GM18508 (cell line): ENCODE results near the gene CASZ1.

Experiments
- ATAC-seq: cut with Tn5 transposase; IDR thresholded peaks from one replicate; pipeline ENCODE4 v1.9.1; 2021; ENCODE audit warnings: moderate number of reproducible peaks; ENCODE audit not compliant: insufficient read depth, unreplicated experiment

Gene CASZ1

DNA sequence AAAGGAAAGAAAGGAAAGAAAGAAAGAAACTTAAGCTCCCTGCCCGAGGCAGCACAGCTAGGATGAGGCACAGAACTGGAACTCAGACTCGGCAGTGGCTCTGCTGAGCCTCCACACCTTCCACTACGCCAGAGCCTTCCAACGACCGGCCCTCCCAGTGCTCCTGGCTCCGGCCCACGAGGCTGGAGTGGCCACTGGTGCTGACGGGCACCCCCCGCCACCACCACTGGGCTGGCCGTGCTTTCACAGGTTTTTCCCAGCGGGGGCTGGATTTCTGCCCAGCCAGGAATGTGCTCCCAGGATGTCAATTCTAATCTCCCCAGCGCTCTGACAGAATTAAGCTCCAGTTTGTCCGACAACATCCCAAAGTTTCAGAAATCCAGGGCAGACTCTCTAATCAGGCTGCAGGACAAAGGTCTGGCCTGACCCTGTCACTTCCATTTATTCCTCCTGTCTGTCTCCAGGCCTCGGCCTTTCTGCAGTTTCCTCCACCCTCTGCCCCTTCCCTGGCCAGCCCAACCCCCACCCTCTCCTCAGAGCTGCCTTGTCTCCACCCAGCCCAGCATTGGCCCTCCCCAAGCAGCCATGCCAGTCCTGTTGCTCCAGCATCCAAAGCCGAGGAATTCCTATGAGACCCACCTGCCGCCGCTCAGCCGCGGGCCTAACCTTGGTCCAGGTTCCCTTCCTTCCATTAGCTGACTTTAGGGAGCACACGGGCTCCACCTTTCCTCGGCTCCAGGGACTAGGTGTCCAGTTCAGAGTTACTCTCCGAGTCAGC is 81.9 kb downstream of the CASZ1 start:
- ATAC-seq = no peak

GRCh38 chr1:10713614-10714013 is 82.8 kb downstream of the CASZ1 start:
- ATAC-seq = no peak

- no peak for ATAC-seq
Observed at GRCh38 chr1:10712568-10713362, 83.7 kb downstream of the CASZ1 start.

GRCh38 chr1:10710489-10710888 is 86.0 kb downstream of the CASZ1 start:
- no peak for ATAC-seq

GRCh38 chr1:10709646-10710045 is 86.8 kb downstream of the CASZ1 start:
- no peak for ATAC-seq

GRCh38 chr1:10709165-10709564 is 87.3 kb downstream of the CASZ1 start:
- no peak for ATAC-seq

- no peak for ATAC-seq
Observed at GRCh38 chr1:10708757-10709156, 87.7 kb downstream of the CASZ1 start.

GRCh38 chr1:10707208-10707607 is 89.2 kb downstream of the CASZ1 start:
- ATAC-seq = no peak

GRCh38 chr1:10706376-10706913 is 90.0 kb downstream of the CASZ1 start:
- ATAC-seq = no peak

GRCh38 chr1:10705953-10706352 is 90.5 kb downstream of the CASZ1 start:
- no peak for ATAC-seq

GRCh38 chr1:10704368-10704882 is 92.0 kb downstream of the CASZ1 start:
- no peak for ATAC-seq

- no peak for ATAC-seq
Observed at GRCh38 chr1:10703702-10704101, 92.7 kb downstream of the CASZ1 start.

DNA sequence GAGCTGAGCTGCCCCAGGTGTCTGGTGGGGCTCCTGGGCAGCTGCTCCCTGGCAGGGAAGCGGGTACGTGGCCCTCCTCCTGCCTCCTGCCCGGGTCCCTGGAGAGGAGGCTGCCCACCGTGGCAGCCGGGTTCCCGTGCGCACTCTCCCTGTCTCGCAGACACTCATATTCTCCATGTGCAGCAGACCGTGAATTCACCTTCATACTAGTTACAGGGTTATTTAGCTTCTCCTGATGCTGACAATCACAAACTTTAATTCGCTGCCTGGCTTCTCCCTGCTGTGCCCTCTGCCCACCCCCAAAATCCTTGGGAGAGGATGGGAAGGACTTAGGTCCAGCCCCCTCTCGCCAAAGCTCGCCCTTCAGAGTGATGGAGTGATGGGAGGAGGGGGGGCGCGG is 95.3 kb downstream of the CASZ1 start:
- no peak for ATAC-seq

DNA sequence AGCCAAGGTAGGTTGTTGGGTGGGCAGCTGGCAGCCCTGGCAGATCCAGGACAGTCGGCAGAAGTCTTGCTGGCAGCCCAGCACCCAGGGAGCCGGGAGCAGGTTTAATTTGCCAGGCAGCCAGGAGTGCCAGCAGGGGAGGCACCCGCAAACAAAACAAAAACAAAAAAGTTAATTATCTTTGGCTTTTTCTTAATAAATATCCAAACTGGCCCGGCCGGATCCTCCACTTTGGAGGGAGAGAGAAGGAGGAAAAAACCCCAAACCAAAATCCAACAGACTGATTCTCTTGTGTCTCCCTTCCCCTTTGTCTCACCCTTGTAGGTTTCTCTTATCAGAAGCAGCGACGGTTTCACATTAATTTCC is 97.0 kb downstream of the CASZ1 start:
- ATAC-seq = no peak

GRCh38 chr1:10698726-10699469 is 97.5 kb downstream of the CASZ1 start:
- ATAC-seq = no peak

- no peak for ATAC-seq
Observed at GRCh38 chr1:10697621-10698160, 98.8 kb downstream of the CASZ1 start.

DNA sequence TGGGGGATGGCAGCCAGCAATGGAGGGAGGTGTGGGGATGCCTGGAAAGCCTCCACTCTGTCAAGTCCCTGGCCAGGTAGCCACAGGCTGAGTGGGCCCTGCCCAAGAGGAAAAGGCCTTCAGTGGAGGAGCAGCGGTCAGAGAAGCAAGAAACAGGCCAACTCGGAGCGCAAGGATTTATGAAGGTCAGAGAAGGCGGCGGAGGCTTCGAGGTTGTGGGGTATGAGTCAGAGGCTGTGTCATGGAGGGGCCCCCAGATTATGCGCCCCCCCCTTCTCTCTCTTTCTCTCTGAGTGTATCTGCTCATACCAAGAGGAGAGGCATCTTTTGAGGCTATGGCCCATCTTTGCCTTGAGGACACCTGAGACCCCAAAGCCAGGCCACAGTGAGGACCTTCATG is 99.5 kb downstream of the CASZ1 start:
- ATAC-seq = no peak

- no peak for ATAC-seq
Observed at GRCh38 chr1:10694633-10695627, 101.5 kb downstream of the CASZ1 start.

DNA sequence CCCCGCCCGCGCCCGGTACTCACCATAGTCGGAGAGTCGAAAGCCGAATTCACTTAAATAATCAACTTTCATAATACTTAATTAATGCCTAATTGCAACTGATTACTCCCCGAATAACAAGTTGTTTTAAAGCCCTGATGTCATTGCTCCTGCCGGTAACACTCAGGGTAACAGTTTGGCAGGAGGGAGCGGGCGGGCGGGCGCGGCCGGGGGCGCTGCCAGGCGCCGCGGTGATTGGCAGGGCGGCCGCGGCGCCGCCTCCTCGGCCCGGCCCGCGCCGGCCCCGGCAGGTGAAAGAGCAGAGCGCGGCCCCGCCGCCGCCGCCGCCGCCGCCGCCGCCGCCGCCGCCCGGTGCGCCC is 102.2 kb downstream of the CASZ1 start:
- ATAC-seq = no peak
